ENCODE results near the gene TTC4.

The TTC4 gene

DNA sequence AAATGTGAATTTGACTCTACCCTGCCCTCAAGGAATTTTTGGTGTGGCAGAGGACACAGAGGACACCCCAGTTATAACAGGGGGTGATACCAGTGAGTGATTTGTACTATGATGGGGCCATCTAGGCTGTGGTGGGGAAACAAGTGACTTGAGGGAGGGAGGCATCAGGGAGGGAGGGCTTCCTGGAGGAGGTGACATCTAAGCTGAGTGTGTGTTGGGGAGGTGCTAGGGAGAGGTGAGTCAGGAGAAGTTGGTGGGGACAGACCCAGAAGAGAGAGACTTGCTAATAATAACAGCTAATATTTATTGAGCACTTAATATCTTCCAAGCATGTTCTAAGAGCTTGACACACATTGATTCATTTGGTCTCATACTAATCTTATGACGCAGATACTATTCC is 19.9 kb upstream of the TTC4 start:
- peaks cover 3% of the 10 kb centered on the region for H3K27me3 Mint-ChIP-seq

DNA sequence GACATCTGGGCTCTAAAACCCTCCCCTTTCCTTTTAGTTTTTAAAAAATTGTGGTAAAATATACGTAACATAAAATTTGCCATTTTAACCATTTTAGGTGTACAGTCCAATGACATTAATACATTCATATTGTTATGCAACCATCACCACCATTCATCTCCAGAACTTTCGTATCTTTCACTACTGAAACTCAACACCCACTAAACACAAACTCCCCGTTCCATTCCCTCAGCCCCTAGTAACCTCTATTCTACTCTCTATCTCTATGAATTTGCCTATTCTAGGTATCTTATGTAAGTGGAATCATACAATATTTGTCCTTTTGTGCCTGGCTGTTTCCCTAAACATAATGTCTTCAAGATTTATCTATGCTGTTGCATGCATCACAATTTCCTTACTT is 19.4 kb upstream of the TTC4 start:
- Mint-ChIP-seq H3K4me1 (ENCODE audit: low read depth) (no peaks in the 10 kb centered on the region), H3K9me3 (ENCODE audit: low read depth) (no peaks in the 10 kb centered on the region), H3K27me3 (peaks cover 3% of the 10 kb centered on the region), H3K4me3 (no peak overlapping the region), H3K36me3 (no peaks in the 10 kb centered on the region), H3K27ac (no peak overlapping the region)

More for the DNA sequence above, 19.9 kb upstream of the TTC4 start:
- no peak overlapping the region for H3K27ac Mint-ChIP-seq
- no peaks in the 10 kb centered on the region for H3K9me3 Mint-ChIP-seq (ENCODE audit: low read depth)
- no peak overlapping the region for H3K4me3 Mint-ChIP-seq
- H3K4me1 Mint-ChIP-seq (ENCODE audit: low read depth) = no peaks in the 10 kb centered on the region
- H3K36me3 Mint-ChIP-seq = no peaks in the 10 kb centered on the region

DNA sequence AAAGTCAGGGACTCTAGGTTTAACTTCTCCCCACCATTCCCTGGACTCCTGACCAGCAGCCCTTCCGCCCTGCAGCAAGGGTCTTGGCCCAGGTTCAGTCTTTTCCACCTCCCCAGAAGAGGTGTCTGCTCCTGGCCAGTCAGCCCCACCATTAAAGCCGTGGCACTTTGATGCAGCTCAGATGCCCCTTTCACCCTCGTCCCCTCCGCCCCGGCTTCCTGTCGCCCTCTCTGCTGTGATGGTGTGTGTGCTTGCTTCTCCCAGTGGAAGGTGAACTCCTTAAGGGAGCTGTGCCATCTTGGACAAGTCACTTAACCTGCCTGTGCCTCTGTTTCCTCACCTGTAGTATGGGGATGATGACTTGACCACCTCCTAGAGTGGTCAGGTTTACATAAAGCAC is 17.8 kb upstream of the TTC4 start:
- Mint-ChIP-seq H3K27me3 (peaks cover 4% of the 10 kb centered on the region), H3K4me3 (no peak overlapping the region), H3K4me1 (ENCODE audit: low read depth) (no peaks in the 10 kb centered on the region), H3K9me3 (ENCODE audit: low read depth) (no peaks in the 10 kb centered on the region), H3K27ac (no peak overlapping the region), H3K36me3 (no peaks in the 10 kb centered on the region)

DNA sequence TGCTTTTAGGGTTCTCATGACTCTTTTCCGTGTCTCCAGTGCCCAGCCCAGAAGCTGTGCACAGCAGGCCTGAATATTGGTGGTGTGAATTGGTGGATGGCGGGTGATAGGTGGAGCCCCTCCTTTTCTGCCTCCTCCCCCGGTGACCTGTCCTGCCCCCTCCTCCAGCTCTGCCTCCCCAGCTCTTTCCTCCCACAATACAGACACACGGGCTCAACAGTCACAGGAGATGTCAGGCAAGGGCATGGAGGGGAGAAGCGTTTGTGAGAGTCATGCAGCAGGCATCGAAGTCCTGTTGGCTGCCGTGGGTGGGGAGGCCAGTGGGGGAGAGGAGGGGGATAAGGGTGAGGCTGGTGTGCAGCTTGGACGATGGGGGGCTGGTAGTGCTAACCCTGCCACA is 17.3 kb upstream of the TTC4 start:
- Mint-ChIP-seq H3K36me3 (no peaks in the 10 kb centered on the region), H3K27ac (no peak overlapping the region), H3K9me3 (ENCODE audit: low read depth) (no peaks in the 10 kb centered on the region), H3K27me3 (peaks cover 7% of the 10 kb centered on the region), H3K4me1 (ENCODE audit: low read depth) (no peaks in the 10 kb centered on the region), H3K4me3 (no peak overlapping the region)

GRCh38 chr1:54699936-54700525 is 15.6 kb upstream of the TTC4 start:
- Mint-ChIP-seq H3K27ac (no peak overlapping the region), H3K9me3 (ENCODE audit: low read depth) (no peaks in the 10 kb centered on the region), H3K36me3 (no peaks in the 10 kb centered on the region), H3K27me3 (peaks cover 7% of the 10 kb centered on the region), H3K4me1 (ENCODE audit: low read depth) (no peaks in the 10 kb centered on the region), H3K4me3 (no peak overlapping the region)

DNA sequence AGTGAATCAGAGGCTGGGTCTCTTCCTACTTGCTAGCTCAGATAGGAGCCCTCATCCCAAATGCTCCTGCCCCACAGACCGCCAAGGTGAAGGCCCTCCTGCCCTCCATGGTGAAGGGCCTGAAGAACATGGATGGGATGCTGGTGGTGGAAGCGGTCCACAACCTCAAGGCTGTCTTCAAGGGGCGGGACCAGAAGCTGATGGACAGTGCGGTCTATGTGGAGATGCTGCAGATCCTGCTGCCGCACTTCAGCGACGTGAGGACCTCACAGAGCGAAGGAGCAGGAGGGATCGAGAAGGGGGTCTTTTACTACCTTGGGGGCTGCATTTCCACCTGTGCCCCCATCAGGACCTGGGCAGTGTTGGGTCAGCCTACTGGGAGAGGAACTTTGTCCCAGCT is 14.6 kb upstream of the TTC4 start:
- Mint-ChIP-seq H3K36me3 (no peaks in the 10 kb centered on the region), H3K9me3 (ENCODE audit: low read depth) (no peaks in the 10 kb centered on the region), H3K4me3 (no peak overlapping the region), H3K27ac (no peak overlapping the region), H3K4me1 (ENCODE audit: low read depth) (no peaks in the 10 kb centered on the region), H3K27me3 (peaks cover 9% of the 10 kb centered on the region)

- H3K9me3 Mint-ChIP-seq (ENCODE audit: low read depth) = no peaks in the 10 kb centered on the region
- no peak overlapping the region for H3K4me3 Mint-ChIP-seq
- H3K4me1 Mint-ChIP-seq (ENCODE audit: low read depth) = no peaks in the 10 kb centered on the region
- H3K27ac Mint-ChIP-seq = no peak overlapping the region
- no peaks in the 10 kb centered on the region for H3K36me3 Mint-ChIP-seq
- H3K27me3 Mint-ChIP-seq = peaks cover 9% of the 10 kb centered on the region
These were observed 13.7 kb upstream of the TTC4 start for GRCh38 chr1:54701996-54702395.

GRCh38 chr1:54703471-54703870 is 12.2 kb upstream of the TTC4 start:
- H3K4me3 Mint-ChIP-seq = no peak overlapping the region
- H3K9me3 Mint-ChIP-seq (ENCODE audit: low read depth) = no peaks in the 10 kb centered on the region
- no peaks in the 10 kb centered on the region for H3K36me3 Mint-ChIP-seq
- H3K27ac Mint-ChIP-seq = no peak overlapping the region
- H3K4me1 Mint-ChIP-seq (ENCODE audit: low read depth) = no peaks in the 10 kb centered on the region
- peaks cover 6% of the 10 kb centered on the region for H3K27me3 Mint-ChIP-seq

DNA sequence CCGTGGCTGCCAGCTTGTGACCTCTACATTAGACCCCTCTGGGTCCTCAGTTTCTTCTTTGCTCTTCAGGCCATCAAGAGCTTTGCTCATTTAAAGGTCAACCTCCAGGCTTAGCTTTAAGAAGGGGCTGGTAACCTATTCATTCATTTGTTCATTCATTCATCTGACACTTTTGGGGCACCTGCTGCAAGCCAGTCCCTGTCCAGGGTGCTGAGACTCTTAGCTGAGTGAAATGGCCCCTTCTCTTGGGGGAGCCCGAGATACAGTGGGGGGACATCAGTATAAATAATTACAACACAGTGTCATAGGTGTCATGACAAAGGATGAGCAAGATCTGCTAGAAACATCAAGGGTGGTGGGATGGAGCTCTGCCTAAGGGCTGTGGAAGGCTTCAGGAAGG is 10.5 kb upstream of the TTC4 start:
- H3K4me3 Mint-ChIP-seq = no peak overlapping the region
- no peaks in the 10 kb centered on the region for H3K4me1 Mint-ChIP-seq (ENCODE audit: low read depth)
- peaks cover 6% of the 10 kb centered on the region for H3K27me3 Mint-ChIP-seq
- no peaks in the 10 kb centered on the region for H3K36me3 Mint-ChIP-seq
- no peaks in the 10 kb centered on the region for H3K9me3 Mint-ChIP-seq (ENCODE audit: low read depth)
- H3K27ac Mint-ChIP-seq = no peak overlapping the region

DNA sequence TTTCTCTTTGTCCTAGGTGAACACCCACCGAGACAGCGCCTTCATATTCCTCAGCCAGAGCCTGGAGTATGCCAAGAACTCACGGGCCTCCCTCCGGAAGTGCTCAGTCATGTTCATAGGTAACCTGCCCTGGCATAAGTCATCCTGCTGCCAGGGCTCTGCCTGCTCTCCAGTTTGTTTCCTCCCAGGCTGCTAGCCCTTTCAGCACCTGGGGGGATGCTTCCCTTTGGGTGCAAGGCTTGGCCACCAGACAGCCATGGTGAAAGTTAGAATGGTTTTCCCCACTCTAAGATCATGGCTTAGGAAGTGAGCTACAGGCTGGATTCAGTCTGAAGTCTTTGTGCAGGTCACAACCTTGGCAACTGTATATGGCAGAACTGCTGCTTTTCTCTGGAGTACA is 9.2 kb upstream of the TTC4 start:
- H3K27ac Mint-ChIP-seq = no peak overlapping the region
- no peaks in the 10 kb centered on the region for H3K36me3 Mint-ChIP-seq
- H3K27me3 Mint-ChIP-seq = peaks cover 6% of the 10 kb centered on the region
- H3K9me3 Mint-ChIP-seq (ENCODE audit: low read depth) = no peaks in the 10 kb centered on the region
- no peak overlapping the region for H3K4me3 Mint-ChIP-seq
- H3K4me1 Mint-ChIP-seq (ENCODE audit: low read depth) = no peaks in the 10 kb centered on the region

DNA sequence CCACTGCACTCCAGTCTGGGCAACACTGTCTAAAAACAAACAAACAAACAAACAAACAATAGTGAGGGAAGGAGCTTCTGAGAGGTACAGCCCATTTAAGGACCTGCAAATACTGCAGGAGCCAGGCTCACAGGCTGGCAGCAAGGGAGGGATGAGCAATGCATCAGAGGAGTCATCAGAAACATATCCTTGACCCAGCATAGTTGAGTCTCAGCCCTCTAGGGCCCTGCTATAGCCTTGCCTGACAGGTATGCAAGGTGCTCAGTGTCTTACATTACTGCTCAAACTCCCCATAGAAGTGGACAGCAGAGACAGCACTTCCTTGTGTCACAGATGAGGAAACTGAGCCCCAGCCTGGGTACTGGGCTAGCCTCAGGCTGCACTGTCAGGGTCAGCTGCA is 7.3 kb upstream of the TTC4 start:
- Mint-ChIP-seq H3K4me1 (ENCODE audit: low read depth) (no peaks in the 10 kb centered on the region), H3K4me3 (no peak overlapping the region), H3K27ac (no peak overlapping the region), H3K36me3 (no peaks in the 10 kb centered on the region), H3K9me3 (ENCODE audit: low read depth) (no peaks in the 10 kb centered on the region), H3K27me3 (peaks cover 2% of the 10 kb centered on the region)

GRCh38 chr1:54709547-54710292 is 5.9 kb upstream of the TTC4 start:
- H3K27me3 Mint-ChIP-seq = peaks cover 2% of the 10 kb centered on the region
- no peak overlapping the region for H3K4me3 Mint-ChIP-seq
- no peaks in the 10 kb centered on the region for H3K4me1 Mint-ChIP-seq (ENCODE audit: low read depth)
- no peaks in the 10 kb centered on the region for H3K36me3 Mint-ChIP-seq
- H3K27ac Mint-ChIP-seq = no peak overlapping the region
- no peaks in the 10 kb centered on the region for H3K9me3 Mint-ChIP-seq (ENCODE audit: low read depth)

DNA sequence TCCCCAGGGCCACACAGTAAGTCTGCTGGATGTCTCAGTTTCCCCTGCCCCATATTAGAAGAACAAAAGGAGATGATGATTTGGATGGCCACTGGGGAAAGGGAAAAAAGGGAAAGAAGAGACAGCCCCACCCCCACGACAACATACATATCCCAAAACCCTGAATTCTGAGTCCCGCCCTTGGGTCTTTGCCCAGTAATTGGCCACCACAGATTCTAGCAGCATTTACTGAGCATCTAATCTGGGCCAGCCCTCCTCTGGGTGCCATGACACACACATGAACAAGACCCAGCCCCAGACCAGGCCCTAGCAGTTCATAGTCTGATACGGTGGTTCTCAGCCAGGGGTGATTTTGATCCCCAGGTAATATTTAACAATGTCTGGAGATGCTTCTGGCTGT is 5.2 kb upstream of the TTC4 start:
- H3K4me1 Mint-ChIP-seq (ENCODE audit: low read depth) = peaks cover 5% of the 10 kb centered on the region
- H3K27me3 Mint-ChIP-seq = no peaks in the 10 kb centered on the region
- H3K9me3 Mint-ChIP-seq (ENCODE audit: low read depth) = no peaks in the 10 kb centered on the region
- H3K27ac Mint-ChIP-seq = no peak overlapping the region
- no peak overlapping the region for H3K4me3 Mint-ChIP-seq
- no peaks in the 10 kb centered on the region for H3K36me3 Mint-ChIP-seq

DNA sequence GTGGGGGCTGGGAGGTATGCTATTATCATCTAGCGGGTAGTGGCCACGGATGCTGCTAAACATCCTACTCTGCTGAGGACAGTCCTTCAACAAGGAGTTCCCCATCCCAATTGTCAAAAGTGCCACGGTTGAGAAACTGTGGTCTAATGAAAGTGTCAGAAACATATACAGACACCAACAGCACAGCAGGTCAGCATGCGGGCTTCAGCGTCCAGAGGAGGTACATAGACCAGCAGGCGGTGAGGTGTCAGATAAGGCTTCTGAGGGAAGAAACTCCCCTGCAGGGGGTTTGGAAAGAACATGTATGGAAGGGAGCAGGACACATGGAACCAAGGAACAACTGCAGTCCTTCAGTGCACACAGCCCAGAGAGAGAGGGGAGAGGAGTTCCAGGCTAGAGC is 4.8 kb upstream of the TTC4 start:
- Mint-ChIP-seq H3K4me3 (no peak overlapping the region), H3K27me3 (no peaks in the 10 kb centered on the region), H3K9me3 (ENCODE audit: low read depth) (no peaks in the 10 kb centered on the region), H3K4me1 (ENCODE audit: low read depth) (peaks cover 6% of the 10 kb centered on the region), H3K36me3 (no peaks in the 10 kb centered on the region), H3K27ac (no peak overlapping the region)

DNA sequence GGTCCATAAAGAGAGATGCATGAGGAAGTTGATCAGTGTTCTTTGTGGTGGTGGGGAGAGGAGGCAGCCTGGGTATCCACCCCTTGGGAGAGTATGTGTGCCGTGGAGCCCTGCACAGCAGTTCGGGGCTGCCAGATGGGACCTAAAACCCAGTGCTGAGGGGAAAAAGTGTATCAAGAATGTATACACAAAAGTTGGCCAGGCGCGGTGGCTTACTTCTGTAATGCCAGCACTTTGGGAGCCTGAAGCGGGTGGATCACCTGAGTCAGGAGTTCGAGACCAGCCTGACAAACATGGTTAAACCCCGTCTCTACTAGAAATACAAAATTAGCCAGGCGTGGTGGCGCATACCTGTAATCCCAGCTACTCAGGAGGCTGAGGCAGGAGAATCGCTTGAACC is 4.1 kb upstream of the TTC4 start:
- H3K9me3 Mint-ChIP-seq (ENCODE audit: low read depth) = no peaks in the 10 kb centered on the region
- H3K27ac Mint-ChIP-seq = no peak overlapping the region
- H3K4me3 Mint-ChIP-seq = no peak overlapping the region

GRCh38 chr1:54714881-54715492 is 674 bp upstream of the TTC4 start:
- Mint-ChIP-seq H3K27me3 (no peaks in the 10 kb centered on the region), H3K9me3 (ENCODE audit: low read depth) (no peaks in the 10 kb centered on the region), H3K4me3 (peak overlapping the region; percentile 95), H3K4me1 (ENCODE audit: low read depth) (peaks cover 32% of the 10 kb centered on the region), H3K36me3 (peaks cover 6% of the 10 kb centered on the region), H3K27ac (peak overlapping the region; percentile 96)

More for the DNA sequence above, 4.1 kb upstream of the TTC4 start:
- Mint-ChIP-seq H3K36me3 (no peaks in the 10 kb centered on the region), H3K4me1 (ENCODE audit: low read depth) (peaks cover 11% of the 10 kb centered on the region), H3K27me3 (no peaks in the 10 kb centered on the region)
